ENCODE measurements around the gene SOX8.
A peak's percentile ranks its signal among the peaks of the same experiment; 100 is the strongest.

The SOX8 gene

GRCh38 chr16:1001096-1001495, 19.5 kb downstream of the SOX8 start:
- Histone ChIP-seq H3K27me3 (replicated peaks; ENCODE audit: control insufficient read depth, insufficient read depth, low read length, poor library complexity, severe bottlenecking) (no peaks in the 10 kb centered on the region), H3K27ac (ENCODE audit: insufficient read depth, low read length, poor library complexity, severe bottlenecking) (no peak overlapping the region), H3K4me1 (ENCODE audit: control insufficient read depth, insufficient read depth, low read length, poor library complexity, severe bottlenecking) (peaks cover 63% of the 10 kb centered on the region), H3K9me3 (ENCODE audit: control insufficient read depth, low read length) (no peaks in the 10 kb centered on the region), H3K4me3 (ENCODE audit: insufficient read depth, low read depth, low read length, poor library complexity, severe bottlenecking) (no peak overlapping the region), H3K36me3 (ENCODE audit: control insufficient read depth, insufficient read depth, low read length) (no peaks in the 10 kb centered on the region)
- DNase-seq = no peak

GRCh38 chr16:1002399-1003166, 21.0 kb downstream of the SOX8 start:
- Histone ChIP-seq H3K27me3 (replicated peaks; ENCODE audit: control insufficient read depth, insufficient read depth, low read length, poor library complexity, severe bottlenecking) (no peaks in the 10 kb centered on the region), H3K36me3 (ENCODE audit: control insufficient read depth, insufficient read depth, low read length) (no peaks in the 10 kb centered on the region), H3K4me1 (ENCODE audit: control insufficient read depth, insufficient read depth, low read length, poor library complexity, severe bottlenecking) (peaks cover 49% of the 10 kb centered on the region), H3K4me3 (ENCODE audit: insufficient read depth, low read depth, low read length, poor library complexity, severe bottlenecking) (no peak overlapping the region), H3K27ac (ENCODE audit: insufficient read depth, low read length, poor library complexity, severe bottlenecking) (no peak overlapping the region), H3K9me3 (ENCODE audit: control insufficient read depth, low read length) (no peaks in the 10 kb centered on the region)
- peak; percentile 41 to 54 (median 51) for DNase-seq

- Histone ChIP-seq H3K4me3 (ENCODE audit: insufficient read depth, low read depth, low read length, poor library complexity, severe bottlenecking) (peak overlapping the region; percentile 49), H3K27me3 (replicated peaks; ENCODE audit: control insufficient read depth, insufficient read depth, low read length, poor library complexity, severe bottlenecking) (no peaks in the 10 kb centered on the region), H3K4me1 (ENCODE audit: control insufficient read depth, insufficient read depth, low read length, poor library complexity, severe bottlenecking) (peaks cover 38% of the 10 kb centered on the region), H3K9me3 (ENCODE audit: control insufficient read depth, low read length) (no peaks in the 10 kb centered on the region), H3K27ac (ENCODE audit: insufficient read depth, low read length, poor library complexity, severe bottlenecking) (peak overlapping the region; percentile 58), H3K36me3 (ENCODE audit: control insufficient read depth, insufficient read depth, low read length) (no peaks in the 10 kb centered on the region)
- DNase-seq = peak; percentile 16 to 23 (median 22)
Measured at GRCh38 chr16:1003391-1004347, 22.1 kb downstream of the SOX8 start.

- DNase-seq = no peak
- Histone ChIP-seq H3K36me3 (ENCODE audit: control insufficient read depth, insufficient read depth, low read length) (no peaks in the 10 kb centered on the region), H3K27ac (ENCODE audit: insufficient read depth, low read length, poor library complexity, severe bottlenecking) (no peak overlapping the region), H3K27me3 (replicated peaks; ENCODE audit: control insufficient read depth, insufficient read depth, low read length, poor library complexity, severe bottlenecking) (no peaks in the 10 kb centered on the region), H3K9me3 (ENCODE audit: control insufficient read depth, low read length) (no peaks in the 10 kb centered on the region), H3K4me1 (ENCODE audit: control insufficient read depth, insufficient read depth, low read length, poor library complexity, severe bottlenecking) (peaks cover 35% of the 10 kb centered on the region), H3K4me3 (ENCODE audit: insufficient read depth, low read depth, low read length, poor library complexity, severe bottlenecking) (no peak overlapping the region)
Measured at GRCh38 chr16:1005286-1005685, 23.7 kb downstream of the SOX8 start.

- Histone ChIP-seq H3K9me3 (ENCODE audit: control insufficient read depth, low read length) (no peaks in the 10 kb centered on the region), H3K4me1 (ENCODE audit: control insufficient read depth, insufficient read depth, low read length, poor library complexity, severe bottlenecking) (peaks cover 36% of the 10 kb centered on the region), H3K27me3 (replicated peaks; ENCODE audit: control insufficient read depth, insufficient read depth, low read length, poor library complexity, severe bottlenecking) (peaks cover 5% of the 10 kb centered on the region)
Measured at GRCh38 chr16:1006781-1007180, 25.2 kb downstream of the SOX8 start.

GRCh38 chr16:1007284-1007850, 25.8 kb downstream of the SOX8 start:
- Histone ChIP-seq H3K27ac (ENCODE audit: insufficient read depth, low read length, poor library complexity, severe bottlenecking) (no peak overlapping the region), H3K4me3 (ENCODE audit: insufficient read depth, low read depth, low read length, poor library complexity, severe bottlenecking) (no peak overlapping the region), H3K4me1 (ENCODE audit: control insufficient read depth, insufficient read depth, low read length, poor library complexity, severe bottlenecking) (peaks cover 35% of the 10 kb centered on the region), H3K36me3 (ENCODE audit: control insufficient read depth, insufficient read depth, low read length) (no peaks in the 10 kb centered on the region), H3K9me3 (ENCODE audit: control insufficient read depth, low read length) (no peaks in the 10 kb centered on the region), H3K27me3 (replicated peaks; ENCODE audit: control insufficient read depth, insufficient read depth, low read length, poor library complexity, severe bottlenecking) (peaks cover 5% of the 10 kb centered on the region)
- no peak for DNase-seq

More at GRCh38 chr16:1006781-1007180, 25.2 kb downstream of the SOX8 start:
- DNase-seq = no peak
- Histone ChIP-seq H3K4me3 (ENCODE audit: insufficient read depth, low read depth, low read length, poor library complexity, severe bottlenecking) (no peak overlapping the region), H3K36me3 (ENCODE audit: control insufficient read depth, insufficient read depth, low read length) (no peaks in the 10 kb centered on the region), H3K27ac (ENCODE audit: insufficient read depth, low read length, poor library complexity, severe bottlenecking) (no peak overlapping the region)

- Histone ChIP-seq H3K27me3 (replicated peaks; ENCODE audit: control insufficient read depth, insufficient read depth, low read length, poor library complexity, severe bottlenecking) (peaks cover 5% of the 10 kb centered on the region), H3K36me3 (ENCODE audit: control insufficient read depth, insufficient read depth, low read length) (no peaks in the 10 kb centered on the region), H3K4me3 (ENCODE audit: insufficient read depth, low read depth, low read length, poor library complexity, severe bottlenecking) (no peak overlapping the region), H3K4me1 (ENCODE audit: control insufficient read depth, insufficient read depth, low read length, poor library complexity, severe bottlenecking) (peaks cover 28% of the 10 kb centered on the region), H3K9me3 (ENCODE audit: control insufficient read depth, low read length) (no peaks in the 10 kb centered on the region), H3K27ac (ENCODE audit: insufficient read depth, low read length, poor library complexity, severe bottlenecking) (no peak overlapping the region)
- no peak for DNase-seq
Measured at GRCh38 chr16:1008085-1008484, 26.5 kb downstream of the SOX8 start.

- H3K9me3 ChIP-seq (ENCODE audit: control insufficient read depth, low read length) = no peaks in the 10 kb centered on the region
- H3K4me3 ChIP-seq (ENCODE audit: insufficient read depth, low read depth, low read length, poor library complexity, severe bottlenecking) = no peak overlapping the region
- no peaks in the 10 kb centered on the region for H3K36me3 ChIP-seq (ENCODE audit: control insufficient read depth, insufficient read depth, low read length)
- no peak overlapping the region for H3K27ac ChIP-seq (ENCODE audit: insufficient read depth, low read length, poor library complexity, severe bottlenecking)
- no peak for DNase-seq
- peaks cover 5% of the 10 kb centered on the region for H3K27me3 ChIP-seq (replicated peaks; ENCODE audit: control insufficient read depth, insufficient read depth, low read length, poor library complexity, severe bottlenecking)
- H3K4me1 ChIP-seq (ENCODE audit: control insufficient read depth, insufficient read depth, low read length, poor library complexity, severe bottlenecking) = peaks cover 13% of the 10 kb centered on the region
Measured at GRCh38 chr16:1009358-1010150, 28.0 kb downstream of the SOX8 start.

- H3K4me3 ChIP-seq (ENCODE audit: insufficient read depth, low read depth, low read length, poor library complexity, severe bottlenecking) = no peak overlapping the region
- H3K9me3 ChIP-seq (ENCODE audit: control insufficient read depth, low read length) = no peaks in the 10 kb centered on the region
- H3K4me1 ChIP-seq (ENCODE audit: control insufficient read depth, insufficient read depth, low read length, poor library complexity, severe bottlenecking) = peaks cover 9% of the 10 kb centered on the region
- peaks cover 5% of the 10 kb centered on the region for H3K27me3 ChIP-seq (replicated peaks; ENCODE audit: control insufficient read depth, insufficient read depth, low read length, poor library complexity, severe bottlenecking)
- no peaks in the 10 kb centered on the region for H3K36me3 ChIP-seq (ENCODE audit: control insufficient read depth, insufficient read depth, low read length)
- no peak overlapping the region for H3K27ac ChIP-seq (ENCODE audit: insufficient read depth, low read length, poor library complexity, severe bottlenecking)
- no peak for DNase-seq
Measured at GRCh38 chr16:1010251-1010650, 28.7 kb downstream of the SOX8 start.
